HG03060 (cell line): ENCODE results near the gene BPIFB1.

Experiments used
- ATAC-seq: cut with Tn5 transposase; IDR thresholded peaks from one replicate; pipeline ENCODE4 v1.9.1; 2021; ENCODE audit warnings: low read depth, moderate number of reproducible peaks; ENCODE audit not compliant: unreplicated experiment

Gene BPIFB1

GRCh38 chr20:33272155-33272873 lies 10.7 kb upstream of the BPIFB1 start:
- no peak for ATAC-seq

GRCh38 chr20:33273117-33273851 lies 9.7 kb upstream of the BPIFB1 start:
- ATAC-seq: no peak

- ATAC-seq: no peak
Observed at GRCh38 chr20:33275215-33275614, 7.8 kb upstream of the BPIFB1 start.

DNA sequence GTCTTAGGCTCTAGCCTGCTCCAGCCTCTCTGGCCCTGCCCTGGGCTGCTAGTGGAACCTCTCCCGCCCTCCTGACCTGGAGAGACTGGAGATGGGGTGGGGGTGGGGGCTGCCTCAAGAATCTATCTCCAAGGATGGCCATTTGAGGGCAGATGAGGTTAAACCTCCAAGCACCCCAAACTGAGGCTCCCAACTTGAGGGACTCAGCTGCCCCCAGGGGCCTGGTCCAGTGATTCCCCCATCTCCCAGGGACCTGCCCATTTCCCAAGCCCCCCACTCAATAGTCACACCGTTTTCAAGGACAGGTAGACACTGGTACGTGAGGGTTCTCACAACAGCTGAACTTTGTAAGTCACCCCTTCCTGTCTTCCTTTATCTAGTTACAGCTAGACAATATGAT lies 7.1 kb upstream of the BPIFB1 start:
- no peak for ATAC-seq

DNA sequence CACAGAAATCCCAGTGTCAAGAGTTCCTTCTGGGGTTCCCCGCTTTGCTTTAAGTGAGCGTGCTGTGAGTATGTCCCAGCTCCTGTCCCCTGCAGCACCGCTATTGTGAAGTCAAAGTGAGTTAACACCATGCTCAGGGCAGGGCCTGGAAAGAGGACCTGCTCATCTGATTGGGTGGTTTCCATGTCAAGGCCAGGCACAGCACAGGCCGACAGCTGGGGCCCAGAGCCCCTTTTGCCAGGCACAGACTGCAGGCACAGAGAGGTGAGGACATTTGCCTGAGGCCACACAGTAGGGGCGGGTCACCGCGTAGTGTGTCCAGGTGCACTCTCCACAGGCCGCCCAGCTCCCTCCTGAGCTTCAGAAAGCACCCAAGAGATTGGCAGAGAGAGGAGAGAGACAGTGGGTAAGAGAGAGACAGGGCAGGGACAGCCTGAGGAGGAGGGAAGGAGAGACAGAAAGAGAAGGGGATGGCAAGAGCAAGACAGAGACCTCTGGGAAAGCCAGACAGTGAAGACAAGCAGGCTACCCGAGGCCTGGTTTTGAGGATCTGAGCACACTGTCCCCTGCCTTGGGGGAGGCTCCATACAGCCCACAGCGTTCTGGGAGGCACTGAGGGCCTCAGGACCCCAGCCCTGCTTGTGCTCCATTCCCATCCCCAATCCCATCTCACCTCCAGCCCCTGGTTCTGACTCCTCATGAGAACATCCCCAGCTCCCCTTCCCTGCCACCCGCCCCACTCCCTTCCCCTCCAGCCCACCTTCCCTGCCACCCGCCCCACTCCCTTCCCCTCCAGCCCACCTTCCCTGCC lies 6.5 kb upstream of the BPIFB1 start:
- no peak for ATAC-seq

DNA sequence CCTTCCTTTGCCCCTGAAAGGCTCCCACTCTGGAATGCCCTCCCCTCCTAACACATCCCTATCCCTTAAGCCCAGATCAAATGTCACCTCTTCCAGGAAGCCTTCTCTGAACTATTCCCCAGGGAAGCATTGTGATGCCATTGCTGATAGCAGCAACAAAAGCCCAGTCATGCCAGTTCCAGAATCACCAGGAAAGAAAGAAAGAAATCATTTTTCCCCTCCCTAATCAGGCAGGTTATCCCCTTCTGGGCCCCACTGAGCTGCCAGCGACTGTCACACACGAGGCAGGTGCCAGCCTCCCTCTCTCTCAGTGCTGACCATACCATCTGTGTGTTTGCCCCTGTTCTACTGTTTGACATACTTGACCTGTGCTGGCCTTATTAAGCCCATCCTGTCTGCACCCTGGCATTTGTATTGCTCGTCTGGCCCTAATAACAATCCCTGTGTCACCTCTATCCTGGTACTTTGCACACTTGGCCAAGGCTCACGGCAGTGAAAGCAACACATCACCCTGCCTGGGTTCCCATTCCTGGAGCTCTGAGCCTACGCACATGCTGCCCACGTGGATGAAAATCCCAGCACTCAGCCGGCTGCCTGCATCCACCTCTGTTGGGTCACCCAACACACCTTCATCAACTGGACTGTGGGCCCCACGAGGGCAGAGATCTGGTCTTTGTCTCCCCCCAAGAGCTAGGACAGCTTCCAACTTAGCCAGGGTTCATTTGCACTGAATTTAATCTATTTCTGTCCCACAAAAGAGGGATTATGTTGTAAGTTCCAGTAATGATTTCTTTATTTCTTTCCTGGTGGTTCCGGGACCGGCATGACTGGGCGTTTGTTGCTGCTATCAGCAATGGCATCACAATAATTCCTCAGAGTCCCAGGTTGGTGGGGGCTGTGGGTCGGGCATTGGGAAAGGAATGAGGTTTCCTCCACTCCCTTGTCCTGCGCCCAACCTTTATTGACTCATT lies 5.3 kb upstream of the BPIFB1 start:
- ATAC-seq: no peak

GRCh38 chr20:33278700-33279099 lies 4.3 kb upstream of the BPIFB1 start:
- no peak for ATAC-seq

- no peak for ATAC-seq
Observed at GRCh38 chr20:33279261-33279910, 3.6 kb upstream of the BPIFB1 start.

DNA sequence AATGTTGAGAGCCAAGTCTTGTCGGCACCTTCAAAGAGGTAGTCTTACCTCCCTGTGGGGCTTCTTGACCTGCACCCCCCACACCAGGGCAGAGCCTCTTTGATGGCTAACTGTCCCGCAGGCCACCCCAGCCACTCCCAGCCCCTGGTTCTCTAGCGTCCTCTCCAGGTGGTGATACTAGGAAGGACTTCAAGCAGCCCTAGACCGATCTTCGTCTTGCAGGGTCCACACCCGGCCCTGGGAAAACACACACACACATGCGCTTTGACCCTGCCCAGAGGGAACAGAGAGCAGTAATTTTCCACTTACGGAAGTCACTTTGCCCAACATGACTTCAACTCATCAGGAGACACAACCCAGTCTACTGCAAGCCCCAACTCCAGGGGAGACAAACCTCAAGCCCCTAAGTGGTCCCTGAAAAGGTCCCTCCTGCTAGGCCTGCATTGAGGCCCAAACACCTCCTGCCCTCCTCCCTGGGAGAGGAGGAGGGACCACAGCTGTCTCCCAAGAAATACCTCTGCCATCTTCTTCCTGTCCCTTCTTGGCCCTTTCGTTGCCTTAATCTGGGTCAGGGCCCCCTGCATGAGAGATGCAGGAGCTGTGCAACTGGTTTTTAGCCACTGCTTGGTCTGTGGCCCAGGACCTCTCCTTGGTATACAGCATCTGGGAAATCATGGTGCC lies 2.9 kb upstream of the BPIFB1 start:
- ATAC-seq: no peak

GRCh38 chr20:33280775-33281174 lies 2.2 kb upstream of the BPIFB1 start:
- ATAC-seq: no peak

DNA sequence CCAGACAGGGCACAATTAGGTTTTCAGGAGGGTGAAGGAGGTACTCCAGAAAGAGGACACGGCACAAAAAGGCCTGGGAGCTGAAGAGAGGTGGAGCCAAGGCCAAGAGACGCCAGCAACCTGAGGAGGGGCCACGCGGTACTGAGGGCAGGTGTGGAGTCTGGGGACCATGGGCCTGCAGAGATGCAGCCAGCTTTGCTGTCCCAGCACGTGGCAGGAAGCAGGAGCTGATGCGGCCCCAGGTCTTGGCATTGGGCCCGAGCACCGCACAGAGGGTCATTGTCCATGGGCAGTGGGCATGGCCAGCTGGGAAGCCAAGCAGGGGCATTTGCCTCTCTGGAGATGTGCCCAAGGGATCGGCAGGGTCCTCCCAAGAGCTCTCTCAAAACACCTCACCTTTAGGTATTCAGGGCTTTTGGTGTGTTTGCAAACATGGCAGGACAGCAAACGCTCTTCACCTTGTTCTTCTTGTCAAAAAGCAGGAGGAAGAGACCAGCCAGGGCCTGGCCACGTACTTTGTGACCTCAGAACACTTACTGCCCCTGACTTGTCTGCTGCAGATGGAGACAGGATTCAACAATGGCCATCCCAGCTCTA lies 1.4 kb upstream of the BPIFB1 start:
- no peak for ATAC-seq

DNA sequence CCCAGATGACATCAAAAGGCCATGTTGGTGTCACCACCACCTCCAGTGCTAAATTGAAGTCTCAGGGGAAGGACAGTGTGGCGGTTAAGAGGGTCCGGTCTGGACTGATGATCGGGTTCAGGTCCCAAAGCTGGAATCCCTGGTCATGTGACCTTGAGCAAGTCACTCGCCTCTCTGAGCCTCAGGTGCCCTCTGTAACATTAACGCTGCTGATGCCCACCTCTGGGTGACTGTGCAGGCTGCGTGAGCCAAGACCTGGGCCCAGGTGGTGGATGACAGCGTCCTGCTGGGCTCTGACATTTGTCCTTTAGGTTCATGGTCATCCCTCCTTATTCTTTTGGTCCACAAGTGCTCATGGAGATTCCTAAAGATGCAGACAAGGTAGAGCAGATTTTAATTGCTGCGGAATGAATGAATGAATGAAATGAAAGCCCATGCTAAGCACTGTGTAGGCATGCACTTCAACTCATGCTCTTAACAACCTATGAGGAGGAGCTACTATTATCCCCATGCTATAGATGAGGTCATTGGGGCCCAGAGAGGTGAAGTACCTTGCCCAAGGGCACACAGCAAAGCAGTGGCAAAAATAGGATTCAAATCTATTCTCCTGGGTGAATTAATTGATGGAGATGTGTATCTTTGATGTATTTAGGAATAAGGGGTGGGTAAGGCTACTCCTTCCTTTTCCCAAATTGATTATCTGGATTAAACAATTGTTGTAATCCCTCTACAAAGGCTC lies 649 bp upstream of the BPIFB1 start:
- ATAC-seq: no peak

GRCh38 chr20:33284284-33284683 lies 1.3 kb downstream of the BPIFB1 start:
- ATAC-seq: no peak

- ATAC-seq: no peak
Observed at GRCh38 chr20:33284937-33285336, 1.9 kb downstream of the BPIFB1 start.

GRCh38 chr20:33285861-33286495 lies 3.0 kb downstream of the BPIFB1 start:
- ATAC-seq: no peak

GRCh38 chr20:33287884-33288283 lies 4.9 kb downstream of the BPIFB1 start:
- ATAC-seq: no peak

- no peak for ATAC-seq
Observed at GRCh38 chr20:33290852-33291251, 7.8 kb downstream of the BPIFB1 start.

GRCh38 chr20:33291416-33291815 lies 8.4 kb downstream of the BPIFB1 start:
- no peak for ATAC-seq
